ENCODE measurements around the gene LMO7.
A peak's percentile ranks its signal among the peaks of the same experiment; 100 is the strongest.

Gene LMO7

DNA sequence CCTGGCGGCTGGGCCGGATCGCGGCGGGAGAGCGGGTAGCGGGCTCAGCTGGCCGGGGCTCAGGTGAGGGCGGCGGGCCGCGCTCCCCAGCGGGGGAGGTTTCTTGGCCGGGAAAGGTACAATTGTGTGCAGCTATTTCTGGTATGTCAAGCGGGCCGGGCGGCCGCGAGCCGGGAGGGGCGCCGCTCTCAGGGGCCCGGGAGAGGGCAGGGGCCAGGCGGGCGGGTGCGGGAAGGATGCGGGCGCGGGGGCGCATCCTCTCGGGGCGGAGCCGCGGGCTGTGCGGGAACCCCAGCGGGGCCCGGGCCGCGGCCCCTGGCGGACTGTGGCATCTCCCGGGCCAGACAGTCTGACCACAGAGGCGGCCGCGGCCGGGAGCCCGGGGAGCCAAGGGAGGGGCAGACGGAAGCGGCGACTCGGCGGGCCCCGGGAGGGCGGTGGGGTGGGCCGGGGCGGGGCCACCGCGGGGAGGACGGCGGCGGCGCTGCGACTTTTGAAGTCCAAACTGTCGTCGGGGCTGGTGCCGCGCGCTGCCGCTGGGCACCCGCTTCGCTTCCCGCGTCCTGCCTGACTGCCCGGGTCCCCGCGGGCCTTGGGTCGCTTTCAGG is at the start of gene LMO7:
Gene LMO7, plus strand, starts transcription at position 503 of the 608 bp plus-strand sequence. CDS start 328 bp downstream, outside the sequence.
- DNase-seq = peak; percentile 63

DNA sequence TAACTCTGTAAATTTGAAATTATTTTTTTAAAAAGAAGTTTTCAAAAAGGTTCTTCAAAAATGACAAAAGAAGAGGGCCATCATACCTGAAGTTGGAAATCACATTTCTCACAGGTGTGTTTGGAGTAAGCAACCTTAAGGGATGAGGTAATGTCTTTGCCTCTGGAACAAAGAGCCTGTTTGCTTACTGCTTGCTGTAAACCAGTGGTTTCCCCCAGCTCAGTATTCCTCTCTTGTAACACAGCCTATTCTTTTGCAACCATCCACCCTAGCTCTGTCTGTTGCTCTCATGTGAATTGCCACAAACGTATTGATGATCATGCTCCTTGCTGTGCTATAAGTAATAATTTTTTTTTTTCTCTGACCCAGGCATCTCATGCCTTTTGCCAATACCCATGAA is 48.5 kb upstream of the LMO7 start:
- no peak for DNase-seq

DNA sequence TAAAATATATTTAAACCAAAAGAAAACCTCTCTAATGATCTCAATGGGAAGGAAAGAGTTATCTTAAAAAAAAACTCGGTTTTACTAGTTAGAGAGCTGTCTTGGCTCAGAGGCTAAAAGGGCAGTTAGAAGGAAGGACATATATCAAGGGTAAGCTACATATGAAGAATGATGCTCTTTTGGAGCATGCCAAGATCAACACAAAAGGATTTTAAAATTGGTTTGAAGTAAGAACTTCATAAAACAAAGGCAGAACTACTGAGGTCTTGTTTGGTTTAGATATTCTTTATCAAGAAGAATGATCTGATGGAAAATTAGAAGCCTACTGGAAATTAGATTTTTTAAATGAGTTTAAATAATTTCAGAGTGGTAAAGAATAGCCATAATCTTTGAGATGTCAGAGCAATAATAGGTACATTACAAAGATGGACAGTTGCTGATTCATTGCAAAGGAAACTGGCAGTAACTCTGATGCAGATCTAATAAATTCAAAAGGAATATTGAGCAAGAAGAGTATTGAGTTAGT is 39.4 kb upstream of the LMO7 start:
- DNase-seq = no peak

DNA sequence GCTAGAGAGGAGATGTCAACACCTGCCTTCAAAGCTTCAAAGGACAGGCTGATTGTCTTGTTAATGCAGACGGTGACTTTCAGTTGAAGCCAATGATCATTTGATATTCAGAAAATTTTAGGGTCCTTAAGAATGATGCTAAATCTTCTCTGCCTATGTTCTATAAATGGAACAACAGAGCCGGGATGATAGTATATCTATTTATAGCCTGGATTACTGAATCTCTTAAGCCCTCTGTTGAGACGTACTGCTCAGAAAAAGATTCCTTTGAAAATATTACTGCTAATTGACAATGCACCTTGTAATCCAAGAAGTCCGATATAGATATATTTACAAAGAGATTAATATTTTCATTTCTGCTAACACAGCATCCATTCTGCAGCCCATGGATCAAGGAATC is 35.8 kb upstream of the LMO7 start:
- no peak for DNase-seq

DNA sequence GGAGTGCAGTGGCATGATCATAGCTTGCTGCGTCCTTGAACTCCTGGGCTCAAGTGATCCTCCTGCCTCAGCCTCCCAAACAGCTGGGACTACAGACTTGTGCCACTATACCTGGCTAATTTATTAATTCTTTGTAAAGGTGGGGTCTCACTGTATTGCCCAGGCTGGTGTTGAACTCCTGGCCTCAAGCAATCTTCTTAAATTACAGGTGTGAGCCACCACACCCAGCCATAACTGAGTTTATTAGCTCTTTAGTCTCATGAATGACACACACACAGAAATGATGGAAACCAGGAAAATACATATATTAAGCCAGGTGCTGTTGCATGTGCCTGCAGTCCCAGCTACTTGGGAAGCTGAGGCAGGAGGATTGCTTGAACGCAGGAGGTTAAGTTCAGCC is 33.1 kb upstream of the LMO7 start:
- no peak for DNase-seq

DNA sequence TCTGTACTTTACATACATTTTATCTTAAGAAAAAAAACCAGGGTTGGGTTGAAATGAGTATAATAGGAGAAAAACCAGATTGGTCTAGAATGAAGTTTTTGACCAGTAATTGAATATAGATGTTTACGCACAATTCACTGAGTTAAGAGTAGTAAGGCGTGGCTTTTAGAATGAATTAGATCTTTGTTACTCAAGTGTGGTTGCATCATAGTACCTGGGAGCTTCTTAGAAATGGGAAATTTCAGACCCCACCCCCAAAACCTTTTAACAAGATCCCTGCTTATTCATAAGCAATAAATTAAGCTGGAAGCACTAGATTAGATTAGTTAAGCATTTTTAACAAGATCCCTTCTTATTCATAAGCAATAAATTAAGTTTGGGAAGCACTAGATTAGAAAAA is 28.7 kb upstream of the LMO7 start:
- no peak for DNase-seq

DNA sequence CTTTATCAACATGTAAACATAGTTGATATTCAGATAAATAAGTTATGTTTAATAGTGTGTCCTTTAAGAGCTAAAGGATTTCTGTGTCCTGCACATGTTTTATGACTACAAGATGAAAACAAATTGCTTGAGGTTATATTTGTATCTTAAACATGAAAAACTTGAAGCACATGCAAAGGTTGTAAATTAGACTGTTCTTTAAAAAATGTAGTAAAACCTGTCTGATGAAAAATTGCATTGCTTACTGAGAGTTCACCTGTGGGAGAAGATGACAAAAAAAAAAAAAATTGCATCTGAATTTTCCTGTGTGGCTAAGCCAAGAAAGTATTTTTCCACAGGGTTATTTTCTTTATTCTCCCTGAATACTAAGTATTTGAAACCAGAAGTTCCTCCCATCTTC is 25.7 kb upstream of the LMO7 start:
- no peak for DNase-seq

DNA sequence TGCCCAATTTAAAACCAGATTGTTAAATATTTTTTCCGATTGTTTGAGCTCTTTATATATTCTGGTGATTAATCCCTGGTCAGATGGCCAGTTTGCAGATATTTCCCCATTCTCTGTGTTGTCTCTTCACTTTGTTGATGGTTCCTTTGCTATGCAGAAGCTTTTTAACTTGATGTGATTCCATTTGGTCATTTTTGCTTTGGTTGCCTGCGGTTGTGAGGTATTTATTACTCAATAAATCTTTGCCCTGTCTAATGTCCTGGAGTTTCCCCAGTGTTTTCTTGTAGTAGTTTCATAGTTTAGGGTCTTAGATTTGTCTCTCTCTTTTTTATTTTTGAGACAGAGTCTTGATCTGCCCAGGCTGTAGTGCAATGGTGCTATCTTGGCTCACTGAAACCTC is 23.8 kb upstream of the LMO7 start:
- no peak for DNase-seq

DNA sequence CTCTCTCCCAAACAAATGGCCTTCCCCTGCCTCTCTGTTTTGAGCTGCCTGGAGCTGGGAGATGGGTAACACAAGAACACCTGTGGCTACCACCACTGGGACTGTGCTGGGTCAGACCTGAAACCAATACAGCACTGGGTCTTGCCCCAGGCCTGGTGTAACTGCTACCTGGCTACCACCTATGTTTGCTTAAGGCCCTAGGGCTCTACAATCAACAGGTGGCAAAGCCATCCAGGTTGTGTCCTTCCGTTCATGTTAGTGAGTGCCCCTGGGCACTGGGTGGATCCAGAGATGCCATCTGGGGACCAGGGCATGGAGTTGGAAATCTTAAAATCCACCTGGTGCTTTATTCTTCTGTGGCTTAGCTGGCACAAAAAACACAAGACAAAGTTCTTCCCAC is 18.9 kb upstream of the LMO7 start:
- no peak for DNase-seq

DNA sequence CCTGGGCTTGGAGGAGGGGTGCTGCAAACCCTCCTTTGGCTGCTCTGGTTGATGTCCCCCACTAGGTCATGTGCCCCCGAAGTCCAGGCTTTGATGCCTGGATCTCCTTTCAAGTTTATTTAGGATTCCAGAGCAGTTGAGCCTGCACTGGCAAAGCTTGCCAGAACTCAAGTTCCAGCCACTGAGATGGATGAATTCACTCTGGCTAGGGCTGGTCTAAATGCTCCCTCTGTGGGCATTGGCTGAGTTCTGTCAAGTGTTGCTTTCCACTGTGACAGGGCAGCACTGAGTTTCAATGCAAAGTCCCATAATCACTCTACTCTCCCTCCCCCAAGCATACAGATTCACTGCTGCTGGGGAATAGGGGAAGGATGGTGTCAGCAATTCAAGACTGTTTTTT is 17.8 kb upstream of the LMO7 start:
- no peak for DNase-seq

DNA sequence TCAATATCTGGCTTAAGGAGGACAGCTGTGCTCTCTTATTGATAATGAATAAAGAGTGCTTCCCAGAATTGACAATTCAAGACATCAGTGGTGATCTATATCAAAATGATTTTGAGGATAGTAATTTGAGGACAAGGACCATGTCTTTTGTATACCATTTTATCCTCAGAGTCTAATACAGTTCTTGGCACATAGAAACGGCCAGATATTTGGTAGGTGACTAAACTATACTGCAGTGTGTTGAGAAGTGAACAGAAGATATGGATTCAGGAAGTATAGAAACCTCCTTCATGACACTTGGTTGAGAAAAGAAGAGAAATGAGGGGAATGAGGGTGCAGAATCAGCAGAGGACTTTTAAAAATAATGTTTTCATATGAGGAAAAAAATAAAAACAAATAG is 16.1 kb upstream of the LMO7 start:
- no peak for DNase-seq

DNA sequence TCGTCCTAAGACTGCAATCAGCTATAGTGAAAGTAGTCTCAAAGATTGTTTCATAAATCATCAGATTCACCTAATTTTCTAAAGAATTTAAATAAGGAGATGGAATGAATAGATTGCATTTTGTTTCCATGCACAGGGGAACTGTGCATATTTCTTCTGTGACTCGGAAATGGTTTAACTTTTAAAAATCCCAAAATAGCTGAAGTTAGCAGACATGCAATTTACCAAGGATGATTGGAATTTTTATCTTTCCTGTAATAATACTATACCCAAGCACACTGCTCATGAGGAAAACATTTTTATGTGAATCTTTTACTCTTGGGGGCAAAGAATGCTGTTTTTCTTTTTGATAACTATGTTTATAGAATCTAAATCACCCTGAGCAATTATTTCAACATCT is 15.0 kb upstream of the LMO7 start:
- DNase-seq = no peak

DNA sequence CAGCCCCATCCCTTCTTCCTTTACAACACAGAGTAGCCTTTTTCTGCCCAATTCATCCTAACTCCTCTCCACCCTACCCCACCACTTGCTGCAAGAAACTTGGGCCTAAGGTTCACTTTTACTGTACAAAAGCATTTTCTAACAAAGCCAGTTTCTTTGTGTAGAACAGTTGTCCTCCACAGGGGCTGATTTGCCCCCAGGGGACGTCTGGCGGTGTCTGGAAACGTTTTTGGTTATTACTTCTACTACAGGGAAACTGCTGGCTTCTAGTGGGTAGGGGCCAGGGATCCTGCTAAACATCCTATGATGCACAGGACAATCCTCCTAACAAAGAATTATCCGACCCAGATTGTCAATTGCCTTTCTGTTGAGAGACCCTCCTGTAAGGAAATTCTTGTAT is 7.3 kb upstream of the LMO7 start:
- DNase-seq = no peak

DNA sequence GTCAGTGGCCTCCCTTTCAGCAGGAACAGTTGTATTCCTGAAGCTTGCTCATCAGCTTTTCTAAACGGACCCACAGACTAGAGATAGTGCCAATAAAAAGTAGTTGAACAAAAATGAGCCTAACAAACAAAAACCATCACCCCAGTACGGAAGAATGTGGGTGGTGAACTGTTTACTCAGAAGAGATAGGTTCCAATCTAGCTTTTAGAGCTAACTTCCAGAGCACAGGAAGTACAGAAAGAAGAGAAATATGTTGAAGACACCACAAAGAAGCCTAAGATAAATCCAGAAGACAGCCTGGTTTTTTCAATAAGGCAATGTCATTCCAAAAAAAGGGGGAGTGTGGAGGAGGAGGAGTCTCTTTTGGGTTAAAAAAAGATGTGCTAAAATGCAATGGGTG is 2.8 kb upstream of the LMO7 start:
- DNase-seq = no peak

DNA sequence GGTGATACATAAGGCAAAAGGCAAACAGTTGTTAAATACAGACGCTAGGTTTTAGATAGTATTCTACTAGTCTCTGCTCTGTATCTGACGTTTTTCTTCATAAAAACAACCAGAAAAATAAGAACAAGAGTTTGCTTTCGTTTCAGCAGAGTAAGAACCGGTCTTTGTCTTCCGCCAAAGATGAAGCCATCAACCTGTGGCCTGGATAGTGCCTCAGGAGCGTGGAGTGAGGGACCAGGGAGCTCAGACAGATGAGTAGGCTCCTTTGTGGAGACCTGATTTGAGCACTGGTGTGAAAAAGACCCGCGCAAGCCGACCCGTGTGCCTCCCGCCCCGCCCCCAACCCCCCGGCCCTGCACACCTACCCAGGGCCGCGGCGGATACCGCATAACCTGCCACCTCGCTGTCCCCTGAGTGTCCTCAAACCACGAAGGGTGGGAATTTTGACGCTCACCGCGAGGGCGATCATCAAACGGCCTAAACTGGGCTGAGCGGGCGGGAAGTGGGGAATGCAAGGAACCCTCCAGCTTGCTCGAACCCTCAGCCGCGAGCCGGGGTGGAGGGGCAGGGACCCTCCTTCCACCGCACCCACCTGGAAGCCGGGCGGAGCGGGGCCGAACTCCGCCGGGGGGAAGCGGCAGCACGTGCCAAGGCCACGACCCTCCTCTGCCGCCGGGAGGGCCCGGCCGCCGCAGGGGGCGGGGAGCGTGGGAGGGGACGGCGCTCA is 866 bp upstream of the LMO7 start:
- DNase-seq = peak; percentile 54

DNA sequence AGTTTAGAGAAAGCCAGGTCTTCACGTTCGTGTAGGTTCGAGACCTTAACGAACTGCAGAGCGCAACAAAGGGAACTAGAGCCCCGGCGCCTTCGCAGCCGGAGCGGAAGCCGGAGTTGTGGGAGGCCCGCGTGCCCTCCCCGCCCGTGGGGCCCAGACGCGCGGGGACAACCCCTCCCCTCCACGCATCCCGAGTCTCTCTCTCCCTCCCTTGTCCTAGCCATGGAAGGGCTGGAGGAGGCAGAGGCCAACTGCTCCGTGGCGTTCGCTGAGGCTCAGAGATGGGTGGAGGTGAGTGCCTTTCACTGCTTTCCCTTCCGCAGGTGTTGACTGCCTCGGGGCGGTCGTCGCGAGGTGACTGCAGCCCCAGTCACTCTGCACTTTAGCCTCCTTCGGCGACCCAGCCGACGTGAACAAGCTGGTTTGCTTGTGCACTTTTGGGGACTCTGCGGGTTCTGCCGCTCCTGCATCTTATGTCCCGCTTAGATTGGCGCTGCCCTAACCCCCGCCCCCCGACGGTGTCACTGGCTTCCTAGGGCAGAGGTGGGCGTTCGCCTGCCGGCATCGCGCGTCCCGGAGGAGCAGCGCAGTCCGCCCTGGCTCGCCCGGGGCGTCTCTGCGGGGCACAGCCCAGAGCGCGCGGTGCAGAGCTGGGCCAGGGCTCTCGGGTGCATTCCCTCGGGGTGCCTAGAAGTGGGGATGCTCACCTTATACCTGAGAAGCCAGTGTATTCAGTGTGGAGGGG is 478 bp downstream of the LMO7 start:
- DNase-seq = peak; percentile 73

DNA sequence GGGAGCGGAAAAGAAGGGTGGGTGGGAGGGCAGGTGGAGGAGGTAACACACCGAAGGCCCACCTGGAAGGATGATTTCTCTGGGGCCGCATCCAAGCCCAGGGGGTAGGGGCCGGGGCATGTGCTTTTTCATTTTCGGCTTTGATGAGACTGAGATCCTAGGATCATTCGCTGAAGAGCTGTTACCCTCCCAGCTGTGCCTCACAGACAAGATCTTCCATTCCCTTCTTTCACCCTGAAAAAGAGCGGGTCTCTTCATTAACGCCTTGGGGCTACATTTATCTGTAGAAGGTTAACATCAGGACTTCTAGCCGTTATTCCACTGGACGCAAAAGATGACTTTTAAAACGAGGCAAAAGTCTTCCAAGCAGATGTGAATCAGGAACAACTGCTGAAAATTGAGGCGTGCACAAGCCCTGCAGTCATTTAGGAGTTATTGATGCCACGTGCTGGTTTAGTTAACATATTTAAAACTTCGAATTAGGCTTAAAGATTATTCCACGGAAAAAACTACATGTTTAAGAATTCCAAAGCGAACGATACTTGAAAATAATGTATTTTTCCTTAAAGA is 1.1 kb downstream of the LMO7 start:
- DNase-seq = no peak

DNA sequence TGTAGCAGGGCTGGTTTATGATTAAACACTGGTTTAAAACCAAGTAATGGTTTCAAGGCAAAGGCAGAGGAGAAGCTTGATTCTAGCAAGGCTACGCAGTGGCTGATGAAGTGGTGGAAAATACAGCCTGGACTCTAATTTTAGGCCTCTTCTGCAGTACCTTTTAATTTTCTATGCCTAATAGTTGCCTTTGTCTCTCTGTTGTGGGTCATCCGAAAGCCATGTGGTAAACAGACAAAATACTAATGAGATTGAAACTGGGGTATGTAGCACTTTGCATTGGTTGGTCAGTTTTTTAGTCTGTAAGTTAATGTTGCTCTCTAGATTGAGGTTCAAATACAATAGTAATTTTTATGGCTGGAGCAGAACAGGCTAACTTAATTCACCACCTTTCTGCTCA is 3.3 kb downstream of the LMO7 start:
- no peak for DNase-seq

DNA sequence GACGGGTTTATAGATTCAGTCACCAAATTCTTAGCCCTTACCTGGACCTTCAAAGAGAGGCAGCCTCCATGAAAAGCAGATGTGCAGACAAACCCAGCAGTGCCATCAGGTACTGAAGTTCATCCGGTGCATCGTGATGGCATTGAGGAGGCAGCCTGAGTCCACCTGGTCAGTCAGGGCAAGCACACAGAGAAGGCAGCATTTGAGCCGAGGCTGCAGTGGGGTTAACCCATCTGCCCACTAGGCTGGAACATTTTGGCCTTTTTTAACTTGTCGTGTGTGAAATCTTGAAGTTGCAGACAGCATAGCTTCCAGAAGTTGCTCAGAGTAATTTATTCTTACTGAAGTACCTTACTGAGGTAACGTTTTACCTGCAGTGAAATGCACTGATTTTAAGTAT is 4.9 kb downstream of the LMO7 start:
- no peak for DNase-seq

DNA sequence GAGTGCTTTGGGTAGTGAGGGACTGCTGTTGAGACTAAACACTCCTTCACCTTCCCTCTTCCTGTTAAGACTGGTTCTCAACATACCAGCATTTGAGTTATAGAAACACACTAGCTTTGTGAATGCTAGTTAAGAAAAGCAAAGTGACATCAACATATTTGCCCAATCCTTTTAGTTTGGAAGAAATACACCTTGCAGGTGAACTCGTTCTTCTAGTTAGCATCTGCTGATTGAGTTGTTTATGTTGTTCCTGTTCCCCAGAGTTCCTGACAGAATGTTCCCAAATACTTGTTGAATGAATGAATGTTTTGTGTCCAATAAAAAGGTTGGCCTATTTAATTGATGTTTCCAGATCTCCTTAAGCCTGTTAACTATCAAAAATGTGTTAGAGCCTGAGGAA is 7.1 kb downstream of the LMO7 start:
- no peak for DNase-seq

DNA sequence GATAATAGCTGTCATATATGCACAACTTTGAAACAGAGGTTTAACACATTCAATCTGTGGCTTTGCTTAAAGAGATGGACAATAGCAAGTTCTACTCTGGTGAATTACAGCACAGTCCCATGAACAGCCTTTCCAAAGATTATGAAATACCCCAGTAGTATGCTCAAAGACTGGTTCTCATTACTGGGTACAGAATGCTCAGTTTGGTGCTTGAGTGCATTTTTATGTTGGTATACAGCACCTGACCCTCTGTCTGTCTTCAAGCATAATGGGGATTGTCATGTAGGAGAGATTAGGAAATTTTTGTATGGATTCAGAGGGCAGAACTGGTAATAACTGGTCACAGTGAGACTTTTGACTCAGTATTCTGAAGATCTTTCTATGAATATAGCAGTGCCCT is 7.6 kb downstream of the LMO7 start:
- DNase-seq = no peak

DNA sequence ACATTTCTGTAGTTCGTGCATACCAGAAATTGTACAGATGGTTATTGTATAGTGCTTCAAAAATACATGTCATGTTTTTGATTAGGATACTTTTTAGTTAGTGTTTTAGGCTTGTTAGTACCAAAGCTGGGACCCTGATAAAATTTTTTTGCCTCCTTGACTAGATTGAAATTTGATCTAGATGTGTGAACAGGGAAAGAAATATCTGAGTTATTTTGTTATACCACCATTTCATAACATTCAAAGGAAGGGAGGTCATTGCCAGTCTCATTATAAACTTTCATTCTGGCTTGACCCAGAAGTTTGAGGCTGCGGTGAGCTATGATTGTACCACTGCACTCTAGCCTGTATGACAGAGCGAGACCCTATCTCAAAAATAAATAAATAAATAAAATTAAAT is 9.0 kb downstream of the LMO7 start:
- DNase-seq = no peak

DNA sequence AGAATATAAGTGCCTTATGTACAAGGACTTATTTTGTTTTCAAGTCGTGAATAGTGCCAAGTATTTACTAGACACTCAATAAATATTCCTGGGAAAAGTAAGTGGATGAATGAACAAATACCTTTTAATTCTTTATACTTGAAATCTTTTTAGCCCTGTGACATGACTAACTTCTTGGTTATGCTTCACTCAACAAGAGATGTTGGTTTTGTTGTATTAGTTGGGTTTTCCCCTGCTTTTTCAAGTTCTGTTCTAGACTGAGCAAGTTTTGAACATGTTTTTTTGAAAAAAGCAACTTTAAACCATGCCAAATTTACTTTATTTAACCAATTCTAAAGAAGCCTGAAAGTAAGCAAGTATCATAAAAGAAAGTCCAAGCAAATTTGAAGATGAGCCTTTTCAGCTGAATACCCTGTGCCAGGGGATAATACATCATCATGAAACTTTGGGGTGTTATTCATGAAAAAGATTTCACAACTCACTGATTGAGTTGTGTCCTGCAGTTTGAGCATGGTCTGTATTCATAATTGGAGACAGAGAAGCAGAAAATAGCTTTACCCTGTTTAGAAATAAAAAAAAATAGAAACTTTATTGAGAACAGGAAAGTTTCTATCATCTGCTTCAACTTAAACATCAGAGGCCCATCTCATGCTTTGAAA is 11.1 kb downstream of the LMO7 start:
- DNase-seq = no peak
